ENCODE measurements around the gene ENPP1.

Gene ENPP1

DNA sequence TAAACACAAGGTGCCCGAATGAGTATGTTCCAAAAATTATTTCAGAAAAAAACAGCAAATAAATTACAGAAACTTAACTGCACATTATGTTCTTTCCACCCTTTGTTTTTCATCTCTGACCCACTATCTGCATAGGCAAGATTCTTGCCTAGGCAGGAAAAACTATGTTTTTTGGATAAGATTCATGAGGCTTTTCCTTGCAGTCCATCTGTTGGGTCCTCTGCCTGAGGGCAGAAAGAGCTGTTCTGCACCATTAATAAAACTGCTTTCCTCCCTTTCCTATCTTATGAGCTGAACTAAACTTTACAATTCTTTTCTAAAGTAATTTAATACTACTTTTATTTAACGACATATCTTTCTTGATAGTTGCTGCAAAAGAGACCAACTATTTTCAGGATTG is 21.1 kb downstream of the ENPP1 start:
- CTCF ChIA-PET = interaction anchor here (1.2 kb wide), 1 partner anchor 11 kb away, joined by 3 read pairs; no protein-coding TSS in a partner anchor
- no peak for DNase-seq (ENCODE audit: extremely low spot score)
- TF ChIP-seq, protein P1, sequence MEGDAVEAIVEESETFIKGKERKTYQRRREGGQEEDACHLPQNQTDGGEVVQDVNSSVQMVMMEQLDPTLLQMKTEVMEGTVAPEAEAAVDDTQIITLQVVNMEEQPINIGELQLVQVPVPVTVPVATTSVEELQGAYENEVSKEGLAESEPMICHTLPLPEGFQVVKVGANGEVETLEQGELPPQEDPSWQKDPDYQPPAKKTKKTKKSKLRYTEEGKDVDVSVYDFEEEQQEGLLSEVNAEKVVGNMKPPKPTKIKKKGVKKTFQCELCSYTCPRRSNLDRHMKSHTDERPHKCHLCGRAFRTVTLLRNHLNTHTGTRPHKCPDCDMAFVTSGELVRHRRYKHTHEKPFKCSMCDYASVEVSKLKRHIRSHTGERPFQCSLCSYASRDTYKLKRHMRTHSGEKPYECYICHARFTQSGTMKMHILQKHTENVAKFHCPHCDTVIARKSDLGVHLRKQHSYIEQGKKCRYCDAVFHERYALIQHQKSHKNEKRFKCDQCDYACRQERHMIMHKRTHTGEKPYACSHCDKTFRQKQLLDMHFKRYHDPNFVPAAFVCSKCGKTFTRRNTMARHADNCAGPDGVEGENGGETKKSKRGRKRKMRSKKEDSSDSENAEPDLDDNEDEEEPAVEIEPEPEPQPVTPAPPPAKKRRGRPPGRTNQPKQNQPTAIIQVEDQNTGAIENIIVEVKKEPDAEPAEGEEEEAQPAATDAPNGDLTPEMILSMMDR (IDR thresholded peaks at IDR 0.05; ENCODE audit: control extremely low read depth, extremely low read depth, low read depth, missing control alignments) = no peak
- POLR2A ChIA-PET = no interaction called here

DNA sequence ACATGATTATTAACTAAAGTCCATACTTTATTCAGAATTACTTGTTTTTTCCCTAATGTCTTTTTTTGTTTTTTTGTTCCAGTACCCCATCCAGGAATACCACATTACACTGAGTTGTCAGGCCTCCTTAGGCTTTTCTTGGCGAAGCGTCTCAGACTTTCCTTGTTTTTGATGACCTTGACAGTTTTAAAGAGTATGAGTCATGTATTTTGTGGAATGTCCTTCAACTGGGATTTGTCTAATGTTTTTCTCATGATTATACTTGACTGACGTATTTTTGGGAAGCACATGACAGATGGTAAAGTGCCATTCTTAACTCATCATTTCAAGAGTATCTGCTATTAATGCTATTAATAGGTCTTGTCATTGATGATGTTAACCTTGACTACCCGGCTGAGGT is 23.6 kb downstream of the ENPP1 start:
- POLR2A ChIA-PET = no interaction called here
- CTCF ChIA-PET = interaction anchor here (1.4 to 1.5 kb wide), 2 partner anchors 11 to 13 kb away, joined by 3 to 4 read pairs; no protein-coding TSS in a partner anchor
- DNase-seq (ENCODE audit: extremely low spot score) = no peak
- TF ChIP-seq, protein P1 (IDR thresholded peaks at IDR 0.05; ENCODE audit: control extremely low read depth, extremely low read depth, low read depth, missing control alignments) = no peak

DNA sequence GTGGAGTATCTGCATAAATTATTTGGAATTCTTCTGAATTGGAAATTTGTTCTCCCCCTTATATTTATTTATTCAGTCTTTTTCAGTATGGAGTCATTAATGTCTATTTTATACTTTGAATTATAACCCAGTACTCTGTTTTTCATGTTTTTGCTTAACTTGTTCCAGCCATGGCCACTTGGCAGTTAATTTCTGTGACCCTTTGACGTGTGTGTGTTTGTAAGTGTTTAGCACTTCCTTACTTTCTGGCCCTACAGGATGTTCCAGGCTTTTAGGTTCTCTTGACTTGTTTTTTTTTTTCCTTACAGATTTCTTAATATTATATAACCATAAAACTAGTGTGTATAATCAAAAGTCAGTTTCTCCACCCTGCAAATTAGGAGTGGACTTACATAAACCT is 24.1 kb downstream of the ENPP1 start:
- ChIA-PET POLR2A (no interaction called here), CTCF (no interaction called here)
- DNase-seq (ENCODE audit: extremely low spot score) = no peak
- TF ChIP-seq, protein P1 (IDR thresholded peaks at IDR 0.05; ENCODE audit: control extremely low read depth, extremely low read depth, low read depth, missing control alignments) = no peak

DNA sequence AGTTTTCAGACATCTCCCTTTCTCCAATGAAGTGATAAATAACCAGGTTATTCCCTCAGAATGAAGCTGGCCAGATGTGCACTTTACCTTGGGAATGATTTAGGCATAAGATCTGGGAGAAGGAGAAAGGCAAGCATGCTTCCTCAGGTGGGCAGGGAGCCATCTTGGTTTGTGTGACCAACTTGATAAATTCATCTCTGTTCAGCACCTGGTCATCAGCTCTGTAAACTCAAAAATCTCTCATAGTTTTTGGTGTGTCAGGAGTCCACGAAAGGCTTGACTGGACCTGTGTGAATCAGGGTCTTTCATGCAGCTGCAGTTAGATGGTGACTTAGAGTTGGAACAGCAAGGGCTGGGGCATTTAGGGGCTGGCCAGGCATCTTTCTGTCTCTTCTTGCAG is 24.5 kb downstream of the ENPP1 start:
- TF ChIP-seq, protein P1 (IDR thresholded peaks at IDR 0.05; ENCODE audit: control extremely low read depth, extremely low read depth, low read depth, missing control alignments) = no peak
- DNase-seq (ENCODE audit: extremely low spot score) = no peak
- POLR2A ChIA-PET = no interaction called here
- CTCF ChIA-PET = no interaction called here

DNA sequence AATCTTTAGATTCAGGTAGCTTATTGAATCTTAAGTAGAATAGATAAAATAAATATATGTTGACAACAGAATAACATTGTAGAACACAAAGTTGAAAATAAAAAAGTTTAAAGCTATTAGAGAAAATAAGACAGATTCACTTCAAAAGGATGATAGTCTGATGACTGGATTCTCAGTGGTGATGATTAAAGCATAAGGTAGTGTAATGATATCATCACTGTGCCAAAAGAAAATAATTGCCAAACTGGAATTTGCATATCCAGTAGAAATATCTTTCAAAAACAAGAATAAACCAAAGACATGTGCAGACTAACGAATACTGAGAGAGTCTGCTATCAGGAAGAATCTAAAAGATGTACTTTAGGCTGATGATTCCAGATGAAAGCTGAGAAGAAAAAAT is 30.2 kb downstream of the ENPP1 start:
- CTCF ChIA-PET = interaction anchor here (1.7 kb wide), 1 partner anchor 8 kb away, joined by 4 read pairs; no protein-coding TSS in a partner anchor
- POLR2A ChIA-PET = no interaction called here
- DNase-seq (ENCODE audit: extremely low spot score) = no peak
- TF ChIP-seq, protein P1 (IDR thresholded peaks at IDR 0.05; ENCODE audit: control extremely low read depth, extremely low read depth, low read depth, missing control alignments) = no peak

DNA sequence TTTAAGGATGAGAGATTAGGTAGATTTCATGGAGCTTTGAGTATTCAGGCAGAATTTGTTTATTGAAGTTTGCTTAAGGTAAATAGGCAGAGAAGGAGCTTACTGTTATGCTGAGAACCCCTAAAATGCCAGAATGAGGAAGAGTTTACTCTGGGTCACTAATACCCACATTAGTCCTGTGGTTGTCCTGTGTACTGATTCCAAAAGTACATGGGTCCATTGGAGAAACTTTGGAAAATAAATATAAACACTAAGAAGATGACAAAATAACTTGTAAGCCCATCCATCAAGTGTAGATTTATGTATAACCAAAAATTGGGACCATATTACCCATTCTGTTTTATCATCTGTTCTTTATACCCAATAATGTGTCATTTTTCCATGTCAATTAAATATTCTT is 31.6 kb downstream of the ENPP1 start:
- CTCF ChIA-PET = interaction anchor here (1.1 to 1.4 kb wide), 2 partner anchors 11 to 17 kb away, joined by 3 read pairs; no protein-coding TSS in a partner anchor
- TF ChIP-seq, protein P1 (IDR thresholded peaks at IDR 0.05; ENCODE audit: control extremely low read depth, extremely low read depth, low read depth, missing control alignments) = no peak
- POLR2A ChIA-PET = no interaction called here
- no peak for DNase-seq (ENCODE audit: extremely low spot score)

DNA sequence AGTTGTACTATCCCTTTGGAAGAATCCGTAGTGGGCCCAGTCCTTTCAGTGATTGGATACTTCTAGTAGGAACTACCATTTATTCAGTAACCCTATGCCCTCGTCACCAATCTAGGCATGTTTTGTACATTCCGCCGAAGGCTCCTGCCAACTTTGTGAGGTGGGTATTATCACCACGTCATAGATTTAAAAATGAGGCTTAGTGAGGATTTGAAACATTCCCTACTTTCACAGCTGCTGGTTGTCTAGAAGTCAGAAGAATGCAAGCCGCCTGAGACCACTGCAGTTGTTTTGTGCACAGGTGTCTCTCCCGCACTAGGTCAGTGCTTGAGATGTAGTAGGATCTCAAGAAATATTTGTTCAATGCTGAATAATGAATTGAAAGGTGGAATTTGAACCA is 32.6 kb downstream of the ENPP1 start:
- DNase-seq (ENCODE audit: extremely low spot score) = no peak
- CTCF ChIA-PET = interaction anchor here (1.1 to 1.4 kb wide), 2 partner anchors 9 to 13 kb away, joined by 3 read pairs; no protein-coding TSS in a partner anchor
- TF ChIP-seq, protein P1 (IDR thresholded peaks at IDR 0.05; ENCODE audit: control extremely low read depth, extremely low read depth, low read depth, missing control alignments) = no peak
- POLR2A ChIA-PET = no interaction called here

All from GM10248 (cell line).